ENCODE results near the gene ANAPC2. TPM values are rescaled to one million over a fixed set of nuclear protein-coding genes. Genes with fewer than 3 reads are reported as not detected.
A peak's percentile ranks its signal among the peaks of the same experiment; 100 is the strongest.

ANAPC2 gene
- total and polyA plus RNA-seq, 10 donors: 27.8 to 93.0 (median 55.3) TPM

- H3K27ac ChIP-seq: no peak overlapping the region
- no peaks in the 10 kb centered on the region for H3K27me3 ChIP-seq (replicated peaks in 1 of 7)
- WGBS, 5 donors: 77 to 89% (median 82%) methylated on average over 7 of the region's 7 CpGs
- H3K9me3 ChIP-seq: no peaks in the 10 kb centered on the region
- H3K36me3 ChIP-seq: peaks cover 0 to 44% (median 9%) of the 10 kb centered on the region in 6 donors
- intact Hi-C loops (cut with DNase I; ENCODE audit: low total_unique reads): no loop called here
- H3K4me3 ChIP-seq: peak overlapping the region in 6 of 8 donors; percentile 91 to 99 (median 97)
- peaks cover 30 to 62% (median 56%) of the 10 kb centered on the region in 6 donors for H3K4me1 ChIP-seq
- no peak for TF ChIP-seq CTCF (IDR thresholded peaks at IDR 0.05 in 8 of 11, conservative IDR thresholded peaks at IDR 0.05 in 3 of 11)
- TF ChIP-seq POLR2AphosphoS5 (IDR thresholded peaks at IDR 0.05): no peak
- TF ChIP-seq POLR2A (IDR thresholded peaks at IDR 0.05): no peak
- no peak for DNase-seq
Measured at GRCh38 chr9:137206602-137207001, 18.2 kb upstream of the ANAPC2 start.

- DNase-seq: peak; percentile 98
- H3K27ac ChIP-seq: peak within 1 kb of the TSS; percentile 77 to 94 (median 88)
- intact Hi-C loops (cut with DNase I; ENCODE audit: low total_unique reads): loop anchor here (2.0 kb wide), 1 partner anchor 17 kb away; the partner anchor contains the start of gene RNF208
- peak within 1 kb of the TSS; percentile 79 to 99 (median 97) for H3K4me3 ChIP-seq
- WGBS, 5 donors: 0 to 1% (median 1%) methylated on average over 56 to 98 of the region's 98 CpGs
- TF ChIP-seq CTCF (IDR thresholded peaks at IDR 0.05 in 8 of 11, conservative IDR thresholded peaks at IDR 0.05 in 3 of 11) (no peak), POLR2A (IDR thresholded peaks at IDR 0.05) (peak in 1 of 3 donors; percentile 53), POLR2AphosphoS5 (IDR thresholded peaks at IDR 0.05) (peak; percentile 98)
- H3K4me1 ChIP-seq: peaks cover 36 to 69% (median 62%) of the 10 kb centered on the region in 6 donors
- no peaks in the 10 kb centered on the region for H3K9me3 ChIP-seq
- peaks cover 0 to 33% (median 7%) of the 10 kb centered on the region in 6 donors for H3K36me3 ChIP-seq
- no peaks in the 10 kb centered on the region for H3K27me3 ChIP-seq (replicated peaks in 1 of 7)
Measured at GRCh38 chr9:137205126-137206069, 17.0 kb upstream of the ANAPC2 start, which contains the start of the genes NDOR1 and TMEM203. Gene NDOR1, plus strand, starts transcription at chr9:137205700. Its CDS starts 78 bp downstream, at chr9:137205778. Gene TMEM203, minus strand, starts transcription at chr9:137205648. Its CDS starts 234 bp downstream, at chr9:137205414.

GRCh38 chr9:137204731-137205125, 16.4 kb upstream of the ANAPC2 start:
- Histone ChIP-seq H3K36me3 (peaks cover 0 to 27% (median under 1%) of the 10 kb centered on the region in 6 donors), H3K27ac (peak overlapping the region; percentile 77 to 94 (median 88)), H3K9me3 (no peaks in the 10 kb centered on the region), H3K4me3 (peak overlapping the region; percentile 79 to 99 (median 97)), H3K4me1 (peaks cover 36 to 71% (median 64%) of the 10 kb centered on the region in 6 donors), H3K27me3 (replicated peaks in 1 of 7) (peaks cover 0 to 1% (median 0%) of the 10 kb centered on the region in 7 donors)
- intact Hi-C loops (cut with DNase I; ENCODE audit: low total_unique reads): loop anchor here (2.0 kb wide), 1 partner anchor 18 kb away; the partner anchor contains the start of gene RNF208
- TF ChIP-seq POLR2AphosphoS5 (IDR thresholded peaks at IDR 0.05) (no peak), CTCF (IDR thresholded peaks at IDR 0.05 in 8 of 11, conservative IDR thresholded peaks at IDR 0.05 in 3 of 11) (no peak), POLR2A (IDR thresholded peaks at IDR 0.05) (no peak)
- WGBS, 5 donors: 18 to 45% (median 21%) methylated on average over 9 to 21 of the region's 21 CpGs
- DNase-seq: no peak

Data from spleen (tissue), 11 donors.